Right ventricle myocardium superior (tissue), 1 donor: Measurements from ENCODE around the gene RPL18. TPM values are rescaled to one million over a fixed set of nuclear protein-coding genes. Genes with fewer than 3 reads are reported as not detected.

ENCODE experiments used
- total RNA-seq: library from RNA; stranded (reverse); fragmentation: NEBNext Ultra II Directional; extraction: Animal tissue kit (Norgen Biotek cat#: 25700); gene quantifications from one replicate; pipeline ENCODE4 v1.2.1, GENCODE V29; 2021
- donor health status: DM: no; HTN: yes; CAD: no; lungs with severe emphysema.

Gene RPL18
- total RNA-seq, 1 donor from 2014 or later = 526 TPM

Other genes starting within 250 kb of the RPL18 start
- gene KDELR1, start 227.6 kb downstream of the RPL18 start, total RNA-seq = 69.5 TPM
- gene GRIN2D, start 225.5 kb downstream of the RPL18 start, total RNA-seq = 0.54 TPM
- gene GRWD1, start 173.2 kb downstream of the RPL18 start, total RNA-seq = 16.9 TPM
- gene KCNJ14, start 163.6 kb downstream of the RPL18 start, total RNA-seq = 0.24 TPM
- 29.8 TPM for gene CYTH2, start 149.8 kb downstream of the RPL18 start, total RNA-seq
- 0.70 TPM for gene LMTK3, start 107.3 kb downstream of the RPL18 start, total RNA-seq
- 0.22 TPM for gene SULT2B1, start 67.0 kb downstream of the RPL18 start, total RNA-seq
- not detected for gene SPACA4, start 12.4 kb downstream of the RPL18 start, total RNA-seq
- gene FAM83E, start 4.1 kb downstream of the RPL18 start, total RNA-seq = not detected
- 7.6 TPM for gene SPHK2, start 328 bp upstream of the RPL18 start, total RNA-seq
- gene DBP, start 18.2 kb upstream of the RPL18 start, total RNA-seq = 14.5 TPM
- 7.5 TPM for gene CA11, start 27.0 kb upstream of the RPL18 start, total RNA-seq
- not detected for gene NTN5, start 53.8 kb upstream of the RPL18 start, total RNA-seq
- not detected for gene FUT2, start 76.8 kb upstream of the RPL18 start, total RNA-seq
- 4.8 TPM for gene MAMSTR, start 100.5 kb upstream of the RPL18 start, total RNA-seq
- gene RASIP1, start 121.4 kb upstream of the RPL18 start, total RNA-seq = 15.1 TPM
- gene IZUMO1, start 127.7 kb upstream of the RPL18 start, total RNA-seq = 0.73 TPM
- 1.8 TPM for gene FUT1, start 133.5 kb upstream of the RPL18 start, total RNA-seq
- gene FGF21, start 136.3 kb upstream of the RPL18 start, total RNA-seq = not detected
- 59.5 TPM for gene BCAT2, start 191.9 kb upstream of the RPL18 start, total RNA-seq
- 1.9 TPM for gene HSD17B14, start 217.3 kb upstream of the RPL18 start, total RNA-seq
- 17.7 TPM for gene PLEKHA4, start 249.4 kb upstream of the RPL18 start, total RNA-seq